Measurements from ENCODE around the gene PAIP2.
"Not testable (repeated sequence)": the region's sequence is repeated elsewhere in the genome, so short reads cannot be mapped to it uniquely, and the experiment has no call there.

PAIP2 gene

GRCh38 chr5:139315056-139315615 lies 26.5 kb upstream of the PAIP2 start:
- no peak for DNase-seq (ENCODE audit: low read depth in 2 of 2)

DNA sequence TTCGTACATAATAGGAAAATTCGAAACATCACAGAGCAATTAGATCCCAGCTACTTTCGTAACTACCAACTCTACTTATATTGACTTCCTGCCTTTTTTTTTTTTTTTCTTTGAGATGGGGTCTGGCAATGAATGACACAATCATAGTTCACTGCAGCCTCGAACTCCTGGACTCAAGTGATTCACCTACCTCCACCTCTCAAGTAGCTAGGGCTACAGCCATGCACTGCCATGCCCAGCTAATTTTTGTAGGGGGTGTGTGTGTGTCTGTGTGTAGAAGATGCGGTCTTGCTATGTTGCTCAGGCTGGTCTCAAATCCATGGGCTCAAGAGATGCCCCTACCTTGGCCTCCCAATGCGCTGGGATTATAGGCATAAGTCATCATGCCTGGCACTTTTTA lies 5.8 kb upstream of the PAIP2 start:
- no peak for DNase-seq (ENCODE audit: low read depth in 2 of 2)

DNA sequence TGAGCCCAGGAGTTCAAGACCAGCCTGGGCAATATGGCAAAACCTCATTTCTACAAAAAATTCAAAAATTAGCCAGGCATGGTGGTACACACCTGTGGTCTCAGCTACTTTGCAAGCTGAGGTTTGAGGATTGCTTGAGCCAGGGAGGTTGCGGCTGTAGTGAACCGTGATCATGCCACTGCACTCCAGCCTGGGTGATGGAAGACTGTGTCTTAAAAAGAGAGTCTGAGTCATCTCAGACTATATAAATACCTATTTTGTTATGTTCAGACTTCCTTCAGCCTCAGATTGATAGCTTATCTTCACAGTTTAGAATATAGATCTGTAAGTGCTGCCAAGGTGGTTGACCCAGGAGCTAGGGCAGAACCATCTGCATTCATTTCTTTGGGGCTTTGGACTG lies 1.6 kb upstream of the PAIP2 start:
- DNase-seq (ENCODE audit: low read depth in 2 of 2) = no peak

- DNase-seq (ENCODE audit: low read depth in 2 of 2) = no peak
Measured at GRCh38 chr5:139341187-139341688, 416 bp upstream of the PAIP2 start.

GRCh38 chr5:139342423-139342723 lies 719 bp downstream of the PAIP2 start:
- no peak for DNase-seq (ENCODE audit: low read depth in 2 of 2)

- no peak for DNase-seq (ENCODE audit: low read depth in 2 of 2)
Measured at GRCh38 chr5:139343476-139343875, 1.8 kb downstream of the PAIP2 start.

DNA sequence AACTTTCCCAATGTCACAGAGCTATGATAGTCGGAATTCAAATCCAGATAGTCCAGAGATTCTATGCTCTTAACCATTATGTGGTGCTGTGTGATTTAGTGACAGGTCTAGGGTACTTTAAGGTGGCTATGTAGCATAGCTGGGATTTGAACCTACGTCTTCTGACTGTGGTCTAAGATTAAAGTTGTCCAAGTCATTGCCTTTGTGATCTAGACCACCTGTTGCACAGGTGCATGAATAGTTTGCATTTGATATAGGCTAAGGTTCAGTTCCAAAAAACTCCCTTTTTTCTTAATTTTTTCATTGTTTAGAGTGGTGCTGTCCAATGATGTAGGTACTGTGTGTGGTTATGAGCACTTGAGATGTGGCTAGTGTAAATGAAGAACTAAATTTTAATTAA lies 2.5 kb downstream of the PAIP2 start:
- no peak for DNase-seq (ENCODE audit: low read depth in 2 of 2)

DNA sequence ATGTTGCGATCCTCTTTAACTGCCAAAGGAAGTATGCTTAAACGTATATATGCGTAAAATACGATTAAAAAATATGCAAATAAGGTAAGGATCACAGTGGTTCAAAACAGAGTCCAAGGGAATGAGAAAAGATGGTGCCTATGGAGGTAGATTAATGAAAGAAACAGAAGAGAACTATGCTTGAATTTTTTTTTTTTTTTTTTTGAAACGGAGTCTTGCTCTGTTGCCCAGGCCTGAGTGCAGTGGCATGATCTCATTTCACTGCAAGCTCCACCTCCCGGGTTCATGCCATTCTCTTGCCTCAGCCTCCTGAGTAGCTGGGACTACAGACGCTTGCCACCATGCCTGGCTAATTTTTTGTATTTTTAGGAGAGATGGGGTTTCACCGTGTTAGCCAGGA lies 3.8 kb downstream of the PAIP2 start:
- not testable (repeated sequence) for DNase-seq (ENCODE audit: low read depth in 2 of 2)

DNA sequence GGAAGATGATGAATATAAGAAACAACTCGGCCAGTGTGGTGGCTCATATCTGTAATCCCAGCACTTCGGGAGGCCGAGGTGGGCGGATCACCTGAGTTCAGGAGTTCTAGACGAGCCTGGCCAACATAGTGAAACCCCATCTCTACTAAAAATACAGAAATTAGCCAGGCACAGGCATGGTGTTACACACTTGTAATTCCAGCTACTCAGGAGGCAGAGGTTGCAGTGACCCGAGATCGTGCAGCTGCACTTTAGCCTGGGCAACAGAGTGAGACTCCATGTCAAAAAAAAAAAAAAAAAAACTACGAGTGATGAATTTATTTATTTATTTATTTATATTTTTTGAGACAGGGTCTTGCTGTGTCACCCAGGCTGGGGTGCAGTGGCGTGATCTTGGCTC lies 6.2 kb downstream of the PAIP2 start:
- not testable (repeated sequence) for DNase-seq (ENCODE audit: low read depth in 2 of 2)

DNA sequence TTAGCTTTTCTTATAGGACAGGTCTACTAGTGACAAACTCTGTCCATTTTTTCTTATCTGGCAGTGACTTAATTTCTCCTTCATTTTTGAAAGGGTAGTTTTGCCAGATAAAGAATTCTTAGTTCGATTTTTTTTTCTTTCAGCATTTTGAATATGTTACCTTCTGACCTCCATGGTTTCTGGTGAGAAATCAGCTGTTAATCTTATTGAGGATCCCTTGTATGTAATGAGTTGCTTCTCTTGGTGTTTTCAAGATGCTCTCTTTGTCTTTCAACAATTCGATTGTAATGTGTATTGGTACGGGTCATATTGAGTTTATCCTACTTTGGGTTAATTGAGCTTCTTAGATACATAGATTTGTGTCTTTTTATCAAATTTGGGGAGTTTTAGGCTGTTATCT lies 12.5 kb downstream of the PAIP2 start:
- DNase-seq (ENCODE audit: low read depth in 2 of 2) = no peak

DNA sequence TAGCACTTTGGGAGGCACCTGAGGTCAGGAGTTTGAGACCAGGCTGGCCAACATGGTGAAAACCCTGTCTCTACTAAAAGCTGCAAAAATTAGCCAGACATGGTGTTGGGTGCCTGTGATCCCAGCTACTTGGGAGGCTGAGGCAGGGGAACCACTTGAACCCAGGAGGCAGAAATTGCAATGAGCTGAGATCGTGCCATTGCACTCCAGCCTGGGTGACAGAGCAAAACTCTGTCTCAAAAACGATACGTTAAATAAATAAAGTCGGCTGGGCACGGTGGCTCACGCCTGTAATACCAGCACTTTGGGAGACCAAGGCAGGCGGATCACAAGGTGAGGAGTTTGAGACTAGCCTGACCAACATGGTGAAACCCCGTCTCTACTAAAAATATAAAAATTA lies 14.2 kb downstream of the PAIP2 start:
- DNase-seq (ENCODE audit: low read depth in 2 of 2) = not testable (repeated sequence)

DNA sequence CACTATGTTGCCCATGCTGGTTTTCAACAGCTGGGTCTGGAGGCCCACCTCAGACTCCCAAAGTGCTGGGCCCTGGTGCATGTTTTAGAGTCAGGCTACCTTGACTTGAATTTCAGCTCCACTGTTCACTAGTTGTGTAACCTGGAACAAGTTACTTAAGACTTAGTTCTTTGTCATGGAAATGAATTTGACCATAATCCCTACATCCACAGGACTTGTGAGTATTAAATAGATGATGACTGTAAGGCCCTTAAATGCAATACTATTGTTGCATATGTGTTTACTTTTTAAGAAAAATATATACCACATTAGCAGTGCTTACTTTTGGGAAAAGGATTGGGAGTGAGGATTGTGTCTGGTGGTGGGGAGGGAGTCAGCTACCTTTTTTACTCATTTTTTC lies 16.4 kb downstream of the PAIP2 start:
- DNase-seq (ENCODE audit: low read depth in 2 of 2) = no peak

GRCh38 chr5:139360384-139360783 lies 18.7 kb downstream of the PAIP2 start:
- DNase-seq (ENCODE audit: low read depth in 2 of 2) = no peak

DNA sequence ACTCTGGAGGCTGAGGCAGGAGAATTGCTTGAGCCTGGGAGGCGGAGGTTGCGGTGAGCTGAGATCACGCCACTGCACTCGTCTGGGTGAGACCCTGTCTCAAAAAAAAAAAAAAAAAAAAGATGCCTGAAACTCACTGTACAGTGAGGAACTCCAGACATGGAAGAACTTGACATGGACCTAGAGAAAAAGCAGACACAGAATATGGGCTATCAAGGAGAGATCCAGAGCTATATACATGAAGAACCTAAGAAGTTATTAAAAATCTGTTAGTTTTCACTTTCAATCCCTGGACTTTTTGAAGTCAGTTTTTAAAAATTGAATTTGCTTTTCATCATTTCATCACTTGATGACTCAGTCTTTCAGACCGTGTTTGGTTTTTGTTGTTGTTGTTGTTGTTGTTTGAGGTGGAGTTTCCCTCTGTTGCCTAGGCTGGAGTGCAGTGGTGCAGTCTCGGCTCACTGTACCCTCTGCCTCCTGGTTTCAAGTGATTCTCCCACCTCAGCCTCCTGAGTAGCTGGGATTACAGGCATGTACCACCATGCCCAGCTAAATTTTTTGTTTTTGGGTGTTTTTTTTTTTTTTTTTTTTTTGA lies 20.3 kb downstream of the PAIP2 start:
- DNase-seq (ENCODE audit: low read depth in 2 of 2) = no peak

DNA sequence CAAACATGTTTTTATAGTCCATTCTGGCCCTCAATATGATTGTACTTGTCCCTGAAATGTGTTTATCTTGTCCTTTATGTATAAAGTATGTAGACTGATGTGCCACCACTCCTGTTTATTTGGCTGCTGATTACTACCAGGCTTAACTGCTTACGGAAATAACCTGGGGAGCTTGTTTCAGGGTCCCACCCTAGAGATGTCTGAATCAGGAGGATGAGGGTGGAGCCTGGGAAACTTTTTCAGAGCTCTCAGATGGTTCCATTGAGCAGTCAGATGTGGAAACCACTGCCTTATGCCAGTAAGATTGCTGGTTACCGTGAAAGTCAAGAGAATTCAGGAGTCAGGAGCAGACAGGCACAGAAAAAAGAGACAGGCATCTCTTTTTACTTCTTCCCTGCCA lies 22.3 kb downstream of the PAIP2 start:
- DNase-seq (ENCODE audit: low read depth in 2 of 2) = no peak

- DNase-seq (ENCODE audit: low read depth in 2 of 2) = no peak
Measured at GRCh38 chr5:139364466-139364865, 22.8 kb downstream of the PAIP2 start.

DNA sequence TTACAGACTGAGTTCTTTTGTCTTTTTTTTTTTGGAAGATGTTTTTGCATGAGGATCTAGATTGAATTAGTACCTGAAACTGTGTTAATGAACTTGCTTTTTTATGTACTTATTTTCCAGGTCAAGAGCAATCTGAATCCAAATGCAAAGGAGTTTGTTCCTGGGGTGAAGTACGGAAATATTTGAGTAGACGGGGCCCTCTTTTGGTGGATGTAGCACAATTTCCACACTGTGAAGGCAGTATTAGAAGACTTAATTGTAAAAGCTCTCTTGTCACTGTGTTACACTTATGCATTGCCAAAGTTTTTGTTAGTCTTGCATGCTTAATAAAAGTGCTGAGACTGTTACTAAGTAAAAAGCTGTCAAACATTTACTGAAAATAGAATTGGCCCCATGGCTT lies 27.0 kb downstream of the PAIP2 start:
- no peak for DNase-seq (ENCODE audit: low read depth in 2 of 2)

DNA sequence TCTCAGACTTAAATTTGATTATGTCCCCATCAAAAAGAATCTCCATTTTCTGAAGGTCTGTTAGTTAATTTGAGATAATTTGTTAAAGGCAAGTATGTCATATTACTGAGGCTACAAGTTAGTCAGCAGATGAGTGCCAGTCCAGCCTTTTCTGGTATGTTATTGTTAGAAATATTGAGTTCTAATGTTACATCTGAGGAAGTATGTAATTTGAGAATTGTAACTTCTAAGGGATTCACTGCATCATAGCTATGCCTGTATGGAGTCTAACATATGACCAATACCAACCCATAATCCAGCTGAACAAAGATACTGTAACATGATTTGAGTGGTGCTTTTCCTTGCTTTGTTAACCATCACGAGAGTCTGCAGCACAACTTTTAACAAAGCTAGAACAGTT lies 27.5 kb downstream of the PAIP2 start:
- no peak for DNase-seq (ENCODE audit: low read depth in 2 of 2)

DNA sequence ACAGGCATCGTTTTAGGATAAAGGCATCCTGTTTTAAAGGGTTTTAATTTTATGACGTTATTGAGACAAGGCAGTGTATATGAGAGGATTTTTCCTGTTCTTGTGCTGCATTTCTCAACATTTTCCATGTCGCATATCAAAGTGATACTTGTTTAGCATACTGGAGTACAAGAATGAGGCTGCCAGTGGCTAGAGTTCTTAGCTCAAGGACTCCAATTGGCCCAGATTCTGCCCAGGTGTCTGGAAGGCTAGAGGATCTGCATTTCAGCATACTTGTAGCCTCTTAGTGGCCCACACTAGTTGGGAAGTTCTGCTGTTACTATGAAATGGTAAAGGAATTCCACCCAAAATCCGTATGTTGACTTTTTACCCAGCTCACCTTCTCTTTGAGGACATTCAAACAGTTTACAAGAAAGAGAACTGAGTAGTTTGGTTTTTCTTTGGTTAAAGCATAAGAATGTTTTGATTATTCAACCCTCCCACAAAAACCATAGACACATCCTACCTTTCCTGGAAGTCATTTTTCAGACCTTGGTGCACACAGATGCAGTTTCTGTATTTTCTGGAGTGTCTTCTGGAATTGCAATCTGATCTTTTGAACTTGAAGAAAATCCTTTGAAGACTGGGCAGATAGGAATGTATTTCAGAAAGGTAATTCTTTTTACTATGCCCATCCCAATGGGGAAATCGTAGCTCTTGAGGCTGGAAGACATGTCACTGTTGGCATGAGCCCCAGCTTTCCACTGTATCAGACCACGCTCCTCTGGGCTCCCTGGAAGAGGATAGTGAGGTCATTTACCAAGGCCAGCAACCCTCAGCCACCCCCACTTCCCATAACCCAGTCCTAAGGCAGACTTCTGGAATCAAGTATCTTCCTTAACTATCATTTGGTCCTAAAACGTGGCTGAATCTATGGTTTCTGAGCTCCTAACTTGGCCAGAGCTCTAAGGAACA lies 30.1 kb downstream of the PAIP2 start:
- DNase-seq (ENCODE audit: low read depth in 2 of 2) = no peak

DNA sequence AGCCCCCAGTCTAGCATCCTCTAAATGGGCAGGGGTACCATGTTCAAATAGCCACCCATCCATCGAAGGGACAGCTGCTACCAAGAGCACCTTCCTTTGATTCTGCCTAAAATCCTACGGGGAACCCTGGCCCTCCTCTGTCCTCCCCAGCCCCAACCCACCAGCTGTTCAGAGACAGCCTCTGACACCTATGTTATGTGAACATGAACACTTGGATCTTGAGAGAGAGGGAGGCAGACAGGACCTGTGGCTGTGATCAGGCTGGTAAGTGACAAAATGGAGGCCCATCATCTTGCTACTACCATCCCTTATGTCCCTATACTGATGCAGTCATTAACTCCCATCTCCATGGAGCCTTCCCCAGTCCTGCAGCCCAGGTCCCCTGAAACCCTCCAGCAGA lies 33.3 kb downstream of the PAIP2 start:
- no peak for DNase-seq (ENCODE audit: low read depth in 2 of 2)

GRCh38 chr5:139376364-139376763 lies 34.7 kb downstream of the PAIP2 start:
- DNase-seq (ENCODE audit: low read depth in 2 of 2) = no peak

DNA sequence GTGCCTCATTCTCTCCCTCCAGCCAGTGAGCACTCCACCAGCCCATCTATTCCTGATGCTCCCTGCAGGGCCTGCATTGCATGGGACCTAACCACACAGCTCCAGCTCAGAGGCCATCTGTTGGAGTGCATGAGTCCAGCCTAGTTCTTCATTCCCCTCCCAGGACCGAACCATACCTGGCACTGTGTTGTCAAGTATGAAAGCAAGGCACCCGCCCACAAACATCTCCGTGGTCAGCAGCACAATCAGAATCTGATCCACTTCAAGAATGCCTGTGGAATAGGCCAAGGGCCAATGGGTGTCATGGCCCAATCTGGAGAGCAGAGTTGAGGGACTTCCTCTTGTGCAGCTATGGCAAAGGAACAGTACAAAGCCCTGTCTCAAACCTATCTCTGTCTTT lies 35.6 kb downstream of the PAIP2 start:
- no peak for DNase-seq (ENCODE audit: low read depth in 2 of 2)
